Cardiac fibroblast (primary cell): ENCODE results near the gene SLC22A16.

Experiments used
- DNase-seq, 2 donors: peaks; one replicate each; pipeline versions ENCODE4 v3.0.0 to v3.0.0-alpha.2; 2010; ENCODE audit warnings: low read depth in 2 of 2
- H3K4me3 ChIP-seq, 2 donors: replicated peaks in 1 of 2; 1 replicate in 1 of 2; 2 replicates in 1 of 2; pipeline ENCODE4 v1.5.1; 2011; ENCODE audit warnings: low read depth in 2 of 2, low read length in 2 of 2, mild to moderate bottlenecking in 2 of 2, moderate library complexity in 1 of 2
- TF ChIP-seq, protein P1 (sequence below): IDR thresholded peaks from one replicate; pipeline ENCODE4 v1.5.1; 2011; ENCODE audit warnings: low read depth, mild to moderate bottlenecking, low read length, inconsistent platforms

The SLC22A16 gene

DNA sequence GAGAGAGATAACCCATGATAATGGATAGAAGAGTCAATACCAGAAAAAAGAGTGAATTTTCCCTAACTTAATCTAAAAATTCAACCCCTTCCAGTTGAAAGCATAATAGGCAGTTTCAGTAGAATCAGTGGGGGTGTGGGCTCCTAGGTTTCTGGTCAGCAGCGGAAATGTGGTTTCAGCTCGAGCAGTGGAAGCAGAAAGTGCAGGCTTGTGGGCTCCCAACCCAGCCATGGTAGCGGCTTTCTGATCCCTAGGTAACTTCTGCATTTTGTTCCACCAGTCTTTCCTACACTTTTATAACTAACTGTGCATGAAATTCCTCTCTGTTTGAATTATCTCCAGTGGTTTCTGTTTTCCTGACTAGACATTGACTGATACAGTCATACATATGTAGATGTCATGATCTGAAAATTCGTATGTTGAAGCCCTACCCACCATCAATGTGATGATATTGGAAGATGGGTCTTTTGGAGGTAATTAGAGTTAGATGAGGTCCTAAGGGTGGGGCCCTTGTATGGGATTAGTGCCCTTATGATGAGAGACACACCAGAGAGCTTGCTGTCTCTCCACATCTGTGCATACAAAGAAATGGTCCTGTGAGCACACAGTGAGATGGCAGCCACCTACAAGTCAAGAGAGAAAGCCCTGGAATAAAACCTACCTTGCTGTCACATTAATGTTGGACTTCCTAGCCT lies 54.5 kb downstream of the SLC22A16 start:
- H3K4me3 ChIP-seq: no peak overlapping the region
- DNase-seq: no peak
- TF ChIP-seq, protein P1, sequence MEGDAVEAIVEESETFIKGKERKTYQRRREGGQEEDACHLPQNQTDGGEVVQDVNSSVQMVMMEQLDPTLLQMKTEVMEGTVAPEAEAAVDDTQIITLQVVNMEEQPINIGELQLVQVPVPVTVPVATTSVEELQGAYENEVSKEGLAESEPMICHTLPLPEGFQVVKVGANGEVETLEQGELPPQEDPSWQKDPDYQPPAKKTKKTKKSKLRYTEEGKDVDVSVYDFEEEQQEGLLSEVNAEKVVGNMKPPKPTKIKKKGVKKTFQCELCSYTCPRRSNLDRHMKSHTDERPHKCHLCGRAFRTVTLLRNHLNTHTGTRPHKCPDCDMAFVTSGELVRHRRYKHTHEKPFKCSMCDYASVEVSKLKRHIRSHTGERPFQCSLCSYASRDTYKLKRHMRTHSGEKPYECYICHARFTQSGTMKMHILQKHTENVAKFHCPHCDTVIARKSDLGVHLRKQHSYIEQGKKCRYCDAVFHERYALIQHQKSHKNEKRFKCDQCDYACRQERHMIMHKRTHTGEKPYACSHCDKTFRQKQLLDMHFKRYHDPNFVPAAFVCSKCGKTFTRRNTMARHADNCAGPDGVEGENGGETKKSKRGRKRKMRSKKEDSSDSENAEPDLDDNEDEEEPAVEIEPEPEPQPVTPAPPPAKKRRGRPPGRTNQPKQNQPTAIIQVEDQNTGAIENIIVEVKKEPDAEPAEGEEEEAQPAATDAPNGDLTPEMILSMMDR: no peak

DNA sequence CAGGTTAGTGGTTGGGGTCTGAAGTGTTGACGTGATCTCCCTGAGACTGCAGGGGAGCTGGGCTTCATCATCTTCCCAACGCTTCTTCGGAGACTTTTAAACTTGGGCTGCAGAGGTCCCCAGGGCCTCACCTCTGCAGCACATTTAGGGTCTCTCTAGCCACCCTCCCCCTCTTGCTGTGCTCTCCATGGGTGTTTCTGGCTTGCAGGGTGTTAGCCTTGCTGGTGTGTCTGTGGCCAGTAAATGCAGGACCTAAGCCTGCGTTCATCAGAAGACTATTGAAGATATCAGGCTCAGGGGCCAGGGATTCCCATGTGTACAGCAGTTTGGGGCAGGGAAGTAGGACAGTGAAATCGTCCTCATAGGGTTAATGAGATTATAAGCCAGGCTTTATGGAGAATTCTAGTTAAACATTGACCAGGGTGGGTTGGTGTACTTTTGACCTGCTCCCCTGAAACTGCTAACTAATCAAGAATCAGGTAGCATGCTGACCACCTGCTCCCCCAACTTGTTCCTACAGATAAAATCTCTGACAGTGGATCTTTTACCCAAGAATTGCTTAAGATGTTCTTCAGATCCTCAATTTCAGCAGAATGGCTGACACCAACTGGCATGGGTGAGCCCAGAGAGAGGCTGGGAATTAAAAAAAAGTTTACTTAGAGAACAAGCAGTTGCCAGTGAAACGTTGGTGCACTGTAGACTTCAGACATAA lies 57.2 kb downstream of the SLC22A16 start:
- no peak overlapping the region for H3K4me3 ChIP-seq
- TF ChIP-seq, protein P1: no peak
- no peak for DNase-seq

DNA sequence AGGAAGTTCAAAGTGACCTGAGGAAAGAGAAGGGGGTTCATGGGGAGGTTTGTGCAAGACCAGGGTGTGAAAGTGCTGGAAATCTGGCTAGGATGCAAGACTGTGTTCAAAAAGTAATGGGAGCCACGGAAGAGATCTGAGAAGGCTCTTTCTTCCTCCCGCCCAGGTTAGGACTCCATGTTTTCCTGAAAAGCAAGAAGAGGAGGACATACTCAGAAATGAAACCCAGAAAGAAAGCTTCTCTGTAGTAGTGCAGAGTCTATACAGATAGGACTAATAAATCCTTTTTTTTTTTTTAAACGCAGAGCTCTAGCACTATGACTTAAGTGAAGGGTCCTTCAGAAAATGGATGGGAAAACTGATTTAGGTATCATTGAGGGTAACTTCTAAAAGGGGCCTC lies 57.8 kb downstream of the SLC22A16 start:
- TF ChIP-seq, protein P1: no peak
- no peak overlapping the region for H3K4me3 ChIP-seq
- no peak for DNase-seq

- TF ChIP-seq, protein P1: no peak
- peak within 1 kb of the TSS; percentile 2 to 19 for H3K4me3 ChIP-seq
- DNase-seq: peak; percentile 29 to 62
Observed at GRCh38 chr6:110415086-110415916, 61.1 kb downstream of the SLC22A16 start, which contains the start of gene DDO. Gene DDO (minus strand): TSS chr6:110415575. CDS start chr6:110413462, 2,113 bp downstream.

DNA sequence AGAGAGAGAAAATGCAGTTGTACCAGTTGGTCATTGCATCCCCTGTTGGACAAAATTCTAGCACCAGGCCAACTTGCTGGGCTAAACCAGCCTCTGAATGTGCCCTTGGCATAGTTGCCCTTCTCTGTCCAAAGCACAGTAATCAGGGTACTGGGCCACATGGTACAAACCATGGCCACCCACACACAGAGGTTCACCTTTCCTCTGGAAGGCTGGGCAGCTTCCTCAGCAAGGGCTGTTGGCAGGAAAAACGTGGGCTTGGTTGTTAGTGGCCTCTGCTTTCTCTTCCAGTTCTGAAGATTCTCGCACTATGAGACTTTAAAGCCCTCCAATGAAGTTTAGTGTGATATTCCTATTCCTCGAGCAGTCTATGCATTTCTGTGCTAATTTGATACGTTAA lies 61.7 kb downstream of the SLC22A16 start:
- DNase-seq: no peak
- TF ChIP-seq, protein P1: no peak
- H3K4me3 ChIP-seq: no peak overlapping the region

GRCh38 chr6:110412360-110412759 lies 64.1 kb downstream of the SLC22A16 start:
- no peak overlapping the region for H3K4me3 ChIP-seq
- peak in 1 of 2 donors; percentile 27 for DNase-seq
- TF ChIP-seq, protein P1: no peak
